Activated T-cell treated with anti-CD3 and anti-CD28 coated beads, Interleukin-2, amount 50 U/mL, for 48 hours (primary cell): ENCODE data around the gene SVIL.
A peak's percentile ranks its signal among the peaks of the same experiment; 100 is the strongest.
"Not testable (repeated sequence)": the region's sequence is repeated elsewhere in the genome, so short reads cannot be mapped to it uniquely, and the experiment has no call there.

Experiments used
- DNase-seq, 2 experiments: peaks; one replicate each; pipeline ENCODE4 v3.0.0-alpha.2; 2020

The SVIL gene

DNA sequence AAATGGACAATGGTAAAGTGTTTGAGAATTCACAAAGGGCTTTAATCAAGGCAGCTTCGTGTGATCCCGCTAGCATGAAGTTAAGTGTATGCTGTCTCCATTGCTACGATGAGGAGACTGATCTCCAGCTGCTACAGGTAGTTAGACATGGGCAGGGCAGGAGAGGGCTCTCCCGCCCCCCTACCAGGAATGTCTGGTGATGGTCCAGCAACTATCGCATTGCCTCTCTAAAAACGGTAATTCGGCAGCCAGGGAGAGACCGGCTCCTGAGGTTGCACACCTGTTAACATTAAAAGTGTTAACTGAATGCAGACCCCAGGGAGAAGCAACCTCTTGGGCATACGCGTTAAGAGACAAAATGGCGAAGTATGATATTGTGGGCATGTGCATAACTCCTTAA is 37.9 kb downstream of the SVIL start:
- DNase-seq: no peak

DNA sequence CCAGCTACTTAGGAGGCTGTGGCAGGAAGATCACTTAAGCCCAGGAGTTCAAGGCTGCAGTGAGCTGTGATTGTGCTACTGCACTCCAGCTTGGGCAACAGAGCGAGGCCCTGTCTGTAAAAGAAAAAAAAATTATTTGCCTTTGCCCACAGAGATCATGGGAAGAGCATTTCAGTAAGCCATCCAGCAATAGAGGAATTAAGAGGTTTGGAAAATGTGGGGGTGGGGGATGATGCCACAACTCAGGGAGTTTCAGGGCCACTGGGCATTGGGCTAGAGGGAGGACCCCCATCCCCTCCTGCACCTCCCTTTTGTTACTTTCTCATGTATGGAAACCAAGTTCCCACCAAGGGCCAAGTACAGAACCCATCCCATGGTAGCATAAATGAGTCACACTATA is 38.4 kb downstream of the SVIL start:
- DNase-seq: no peak

DNA sequence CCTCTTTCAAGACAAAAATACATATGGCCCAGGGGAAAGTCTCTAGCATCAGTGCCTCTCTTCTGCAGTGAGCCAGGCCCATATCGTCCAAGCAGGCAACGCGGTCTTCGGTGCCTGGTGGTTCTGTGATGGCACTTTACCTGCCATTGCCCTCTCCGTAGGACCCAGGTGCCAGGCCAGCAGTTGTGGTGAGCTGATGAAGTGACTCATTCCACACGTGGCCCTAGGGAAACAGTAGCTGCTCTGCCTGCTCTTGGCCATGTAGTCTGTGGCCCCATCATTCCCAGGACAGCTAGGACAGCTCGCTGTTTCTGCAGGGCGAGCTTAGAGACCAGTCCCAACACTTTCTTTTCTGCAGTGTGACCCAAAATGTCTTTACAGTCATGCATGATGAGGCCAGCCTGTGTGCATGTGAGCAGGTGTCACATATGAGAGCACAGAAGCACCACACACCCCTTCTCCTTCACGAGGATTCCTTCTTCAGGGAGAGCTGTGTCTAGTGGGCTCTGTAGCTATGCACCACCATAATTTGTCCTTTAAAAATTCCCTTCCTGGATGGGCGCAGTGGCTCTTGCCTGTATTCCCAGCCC is 39.0 kb downstream of the SVIL start:
- DNase-seq: no peak

DNA sequence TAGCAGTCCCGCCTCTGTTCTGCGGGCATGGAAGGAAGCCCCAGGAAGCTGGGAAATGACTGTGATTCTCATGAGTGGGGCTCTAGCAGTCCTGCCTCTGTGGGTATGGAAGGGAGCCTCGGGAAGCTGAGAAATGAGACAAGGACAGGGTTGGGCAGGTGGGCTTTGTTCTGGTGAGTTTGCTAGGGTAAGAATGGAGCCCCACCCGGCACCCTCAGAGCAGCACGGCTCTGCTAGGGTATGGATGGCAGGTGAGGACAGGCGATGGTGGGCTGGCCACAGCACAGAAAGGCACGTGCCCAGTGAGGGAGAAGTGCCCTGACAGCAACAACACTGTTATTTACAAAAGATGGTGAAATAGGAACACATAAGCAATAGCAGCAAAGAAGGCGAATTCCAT is 39.6 kb downstream of the SVIL start:
- DNase-seq: no peak

DNA sequence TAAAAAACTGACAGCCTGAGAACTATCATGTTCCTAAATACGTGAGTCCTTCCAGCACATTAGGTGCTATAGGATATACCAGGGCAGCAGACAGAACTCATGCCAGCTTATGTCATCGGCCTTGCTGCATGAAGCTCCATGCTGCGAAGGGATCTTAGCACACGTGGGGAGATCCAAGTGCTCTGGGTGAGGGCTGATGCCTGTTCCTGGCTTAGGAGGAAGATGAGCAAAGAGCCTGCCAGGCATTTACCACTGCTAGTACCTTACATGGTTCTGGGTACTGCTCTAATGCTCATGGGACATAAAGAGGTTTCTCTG is 43.2 kb downstream of the SVIL start:
- no peak for DNase-seq

DNA sequence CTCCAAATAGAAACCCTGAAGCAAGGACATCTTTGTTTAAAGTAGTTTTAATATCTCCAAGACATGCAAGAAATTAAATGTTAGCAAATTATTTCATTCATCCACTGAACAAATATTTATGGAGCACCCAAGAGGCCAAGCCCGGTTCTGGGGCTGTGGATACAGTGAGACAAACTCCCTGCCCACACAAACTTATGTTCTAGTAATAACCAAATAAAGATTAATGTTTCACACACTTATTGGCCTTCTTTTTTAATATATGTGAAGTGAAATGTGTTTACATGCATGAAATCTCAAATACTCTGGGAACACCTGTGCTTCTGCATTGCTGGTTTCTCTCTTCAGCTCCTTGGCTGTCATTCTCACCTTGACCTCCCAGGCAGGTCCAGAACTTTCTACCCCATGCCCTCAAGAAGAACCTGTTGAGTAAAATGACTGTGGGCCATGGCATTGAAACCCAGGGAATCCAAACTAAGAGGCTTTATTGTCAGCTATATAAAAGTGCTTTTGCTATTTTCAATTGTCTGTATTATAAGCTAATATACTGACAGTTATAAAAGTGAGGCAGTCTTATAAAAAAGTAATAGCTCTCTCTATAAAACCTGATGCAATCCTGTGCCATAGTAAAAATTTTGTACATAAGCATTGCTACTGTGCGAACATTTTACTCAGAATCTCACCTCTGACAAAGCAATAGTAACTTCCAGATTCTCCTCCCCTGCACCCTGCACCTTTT is 43.7 kb downstream of the SVIL start:
- DNase-seq: no peak

DNA sequence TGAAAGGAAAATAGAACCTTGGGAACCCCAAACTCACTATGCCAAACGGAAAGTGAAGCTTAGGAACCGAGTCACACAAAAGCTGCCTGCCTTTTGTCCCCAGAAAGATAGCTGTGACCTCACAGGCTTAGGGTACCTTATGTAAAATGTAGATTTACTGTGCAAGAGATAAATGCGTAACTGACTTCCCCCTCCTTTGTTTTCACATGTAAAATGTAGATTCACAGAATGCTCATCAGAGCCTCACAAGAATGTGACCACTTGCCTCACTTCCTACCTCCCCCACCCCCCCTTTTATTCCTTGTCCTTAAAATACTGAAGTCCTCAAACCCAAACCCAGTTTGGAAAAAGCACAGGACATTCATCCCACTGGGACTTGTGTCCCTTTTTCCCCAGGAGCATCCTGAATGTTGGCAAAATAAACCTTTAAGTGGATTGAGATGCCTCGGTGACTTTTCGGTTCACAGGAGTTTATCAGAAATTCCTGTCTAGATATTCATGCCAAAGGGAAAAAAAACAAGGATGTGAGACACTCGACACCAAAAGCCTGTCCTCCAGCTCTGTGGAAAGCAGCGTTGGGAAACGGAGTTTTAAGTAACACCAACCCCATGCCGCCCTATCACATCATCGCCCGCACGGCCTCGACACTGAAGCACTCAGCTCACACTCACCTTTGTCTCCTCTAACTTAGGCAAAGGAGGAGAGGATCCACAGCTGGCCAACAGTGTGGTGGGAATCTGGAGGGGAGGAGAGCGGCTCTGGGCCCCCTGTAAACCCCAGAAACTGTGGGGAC is 45.9 kb downstream of the SVIL start:
- no peak for DNase-seq

DNA sequence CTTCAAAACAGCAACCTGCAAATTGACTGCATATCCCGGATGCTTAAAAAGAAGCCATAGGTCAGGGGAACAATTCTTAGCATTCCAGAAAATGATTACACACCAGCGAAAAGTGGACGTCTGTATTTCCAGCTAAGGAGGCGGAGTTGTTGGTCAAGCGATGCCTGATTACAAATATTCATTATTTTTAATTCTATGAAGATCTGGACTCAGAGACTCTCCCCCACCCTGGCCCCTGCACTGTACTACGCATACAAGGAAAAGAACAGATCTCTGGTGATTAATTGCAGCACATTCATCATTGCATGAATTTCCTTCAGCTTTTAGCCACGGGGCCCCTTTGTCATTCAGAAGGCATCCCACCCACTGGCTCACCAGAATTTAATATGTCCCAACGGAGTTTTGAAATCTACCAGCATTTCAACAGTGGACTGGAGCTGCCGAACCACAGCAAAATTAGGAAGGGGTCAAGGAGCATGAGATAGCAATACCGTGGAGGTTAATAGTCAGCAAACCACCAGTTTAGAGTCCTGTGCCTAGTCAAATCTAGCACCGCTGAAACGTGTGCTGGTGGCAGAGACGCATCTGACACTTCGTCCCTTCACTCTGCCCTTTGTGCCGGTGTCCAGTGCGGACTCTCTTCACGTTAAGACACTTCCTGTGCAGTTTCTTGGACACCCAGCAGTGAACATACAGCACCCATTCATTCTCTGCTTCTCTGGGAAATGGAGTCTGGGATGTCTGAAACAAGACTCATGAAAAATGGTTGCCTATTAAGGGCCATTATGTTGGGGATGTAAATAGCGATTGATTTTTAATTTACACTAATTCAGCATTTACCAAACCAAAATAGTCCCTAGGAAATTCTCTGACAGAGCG is 46.8 kb downstream of the SVIL start:
- not testable (repeated sequence) for DNase-seq

DNA sequence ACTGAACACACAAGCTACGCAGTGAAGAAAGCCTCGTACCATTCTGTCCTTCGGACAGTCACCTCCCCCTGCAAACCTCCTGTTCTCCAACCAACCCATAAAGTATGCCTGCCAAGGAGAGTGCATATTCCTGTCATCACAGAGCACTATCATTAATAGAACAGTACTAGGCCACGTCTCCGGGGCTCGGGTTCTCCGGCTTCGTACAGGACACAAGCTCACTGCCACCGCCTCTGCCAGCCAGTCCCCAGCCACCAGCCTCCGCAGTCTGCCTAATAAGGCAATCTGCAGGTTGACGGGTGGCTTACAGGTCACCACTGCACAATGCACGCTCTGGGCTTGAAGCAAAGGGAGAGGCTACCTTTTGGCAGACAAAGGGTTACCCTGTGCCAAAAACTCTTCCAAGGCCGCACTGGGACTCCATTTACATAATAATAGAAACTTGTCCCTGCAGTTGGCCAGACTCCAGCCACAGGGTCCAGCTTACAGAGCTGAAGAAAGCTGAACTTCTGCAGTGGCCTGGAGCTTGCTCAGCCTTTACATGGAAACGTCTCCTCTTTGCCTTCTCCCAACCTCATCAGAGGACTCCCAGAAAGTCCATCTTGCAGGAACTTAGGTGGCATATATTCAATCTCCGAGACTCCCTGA is 47.5 kb downstream of the SVIL start:
- not testable (repeated sequence) for DNase-seq

DNA sequence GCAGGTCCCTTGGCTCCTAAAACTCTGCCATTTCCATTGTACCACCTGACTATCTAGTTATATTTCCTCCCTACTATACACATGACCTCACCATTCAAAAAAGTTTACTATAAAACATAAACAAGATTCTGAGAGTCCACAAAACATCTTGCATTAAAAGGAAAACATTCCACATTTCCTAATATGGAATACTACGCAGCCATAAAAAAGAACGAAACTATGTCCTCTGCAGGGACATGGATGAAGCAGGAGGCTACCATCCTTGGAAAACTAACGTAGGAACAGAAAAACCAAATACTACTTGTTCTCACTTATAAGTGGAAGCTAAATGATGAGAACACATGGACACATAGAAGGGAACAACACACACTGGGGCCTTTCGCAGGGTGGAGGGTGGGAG is 48.3 kb downstream of the SVIL start:
- no peak for DNase-seq

DNA sequence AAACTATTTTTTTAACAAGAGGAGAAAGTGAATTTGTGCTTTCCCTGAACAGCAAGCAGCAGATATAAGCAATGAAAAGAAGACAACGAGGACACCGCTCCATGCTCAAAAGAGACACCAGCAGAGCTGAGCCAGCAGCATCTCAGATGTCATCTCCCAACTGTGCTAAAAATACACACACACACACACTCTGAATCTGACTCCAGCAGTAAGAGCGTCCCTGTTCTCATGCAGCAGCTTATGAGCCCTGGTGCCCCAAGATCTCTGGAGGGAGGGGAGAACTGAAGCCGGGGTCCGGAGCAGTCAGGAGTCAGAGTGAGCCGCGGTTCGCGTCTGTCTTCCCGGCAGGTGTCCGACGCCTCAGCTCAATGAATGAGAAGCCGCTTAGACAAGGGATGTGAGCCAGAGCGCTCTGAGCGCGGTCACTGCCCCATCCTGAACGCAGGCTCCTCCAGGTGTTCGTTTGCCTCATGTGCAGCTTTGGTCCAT is 49.2 kb downstream of the SVIL start:
- DNase-seq: no peak

DNA sequence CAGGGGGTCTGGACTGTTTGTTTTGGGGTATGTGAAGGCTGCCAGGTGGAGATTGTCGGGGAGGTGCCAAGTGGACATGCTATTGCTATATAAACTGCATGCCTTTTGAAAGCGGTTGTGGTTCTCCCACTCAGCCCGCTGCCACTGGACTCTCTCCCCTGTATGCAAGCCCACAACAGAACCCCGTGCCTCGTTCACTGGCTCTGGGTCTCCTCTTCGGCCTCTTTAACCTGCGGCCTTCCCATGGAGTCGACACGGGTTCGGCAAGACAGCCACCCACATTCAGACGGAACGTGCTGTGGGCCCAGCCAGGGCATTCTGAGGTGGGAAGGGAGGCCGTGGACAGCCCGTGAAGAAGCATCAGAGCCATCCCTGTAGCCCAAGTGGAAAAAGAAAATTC is 50.3 kb downstream of the SVIL start:
- DNase-seq: no peak

DNA sequence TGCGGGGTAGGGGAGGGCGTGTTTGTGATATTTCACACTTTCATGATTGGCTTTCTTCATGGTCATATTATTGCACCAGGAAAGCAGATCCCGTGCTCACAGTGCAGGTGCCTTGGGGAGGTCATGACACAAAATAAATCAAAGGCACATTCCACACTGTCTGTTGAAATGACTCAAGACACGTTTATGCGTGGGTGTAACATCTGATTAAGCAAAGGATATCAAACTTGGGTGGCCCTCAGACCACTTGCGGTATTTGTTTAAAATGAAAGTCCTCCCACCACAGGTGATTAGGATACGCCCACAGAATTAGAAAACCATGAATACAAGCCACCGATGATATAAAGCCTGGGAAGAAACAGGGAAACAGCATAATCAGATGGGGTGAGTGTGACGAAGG is 51.1 kb downstream of the SVIL start:
- DNase-seq: peak in 1 of 2 experiments; percentile 30

DNA sequence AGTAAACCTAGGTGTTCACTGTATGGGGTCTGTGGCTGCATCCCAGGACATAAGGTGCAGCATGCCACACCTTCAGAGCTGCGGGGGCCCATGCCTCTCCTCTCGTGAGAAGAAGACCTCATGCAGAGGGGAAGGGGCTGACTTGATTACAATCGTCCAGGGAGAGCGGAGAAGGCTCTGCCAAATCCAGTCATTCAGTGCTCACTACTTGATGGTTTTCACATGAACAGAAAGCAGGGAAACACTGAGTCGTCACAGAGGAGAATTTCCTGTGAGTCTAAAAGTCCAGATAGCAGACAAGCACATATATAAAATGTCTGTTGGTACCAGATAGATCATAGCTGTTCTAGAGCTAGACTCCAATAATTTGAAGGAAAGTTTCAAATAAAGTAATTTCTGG is 52.0 kb downstream of the SVIL start:
- DNase-seq: not testable (repeated sequence)

DNA sequence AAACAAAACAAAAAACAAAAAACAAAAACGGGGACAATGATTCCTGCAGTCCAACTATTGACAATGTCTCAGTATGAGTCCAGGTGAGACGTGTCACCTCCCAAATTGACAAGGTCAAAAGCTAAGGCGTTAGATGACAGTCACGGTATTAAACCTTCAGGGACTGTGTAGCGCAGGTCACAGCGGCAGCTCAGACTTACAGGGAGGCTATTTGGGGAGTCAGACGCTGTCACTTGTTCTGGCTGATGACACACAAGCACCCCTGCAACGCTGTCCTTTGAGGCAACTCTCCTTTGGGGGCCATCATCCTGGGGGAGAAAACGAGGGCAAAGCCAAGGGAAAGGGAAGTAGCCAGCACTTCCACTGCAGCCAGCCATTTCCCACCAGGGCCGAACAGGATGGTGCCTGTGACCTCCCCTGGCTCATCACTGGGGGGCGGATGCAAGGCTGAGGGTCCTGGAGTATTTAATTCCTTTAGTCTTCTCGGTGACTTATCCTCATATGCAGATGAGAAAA is 55.3 kb downstream of the SVIL start:
- DNase-seq: no peak

DNA sequence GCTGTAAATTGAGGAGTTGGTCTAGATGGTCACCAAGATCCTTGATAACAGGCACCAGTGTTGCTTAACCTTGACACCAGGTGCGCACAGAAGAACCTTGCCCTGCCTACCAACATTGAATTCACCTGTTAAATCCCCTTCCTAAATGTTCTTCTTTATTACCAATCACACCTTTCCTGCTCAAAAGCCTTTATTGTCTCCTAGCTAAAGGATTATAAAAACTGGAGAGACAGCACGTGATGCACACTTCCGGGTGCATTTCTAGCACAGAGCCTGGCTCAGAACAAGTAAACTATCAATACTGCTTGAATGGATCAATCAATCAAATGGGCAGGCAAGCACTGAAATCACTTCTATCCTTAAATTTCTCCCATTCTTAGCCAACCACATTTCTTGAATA is 56.3 kb downstream of the SVIL start:
- DNase-seq: no peak

DNA sequence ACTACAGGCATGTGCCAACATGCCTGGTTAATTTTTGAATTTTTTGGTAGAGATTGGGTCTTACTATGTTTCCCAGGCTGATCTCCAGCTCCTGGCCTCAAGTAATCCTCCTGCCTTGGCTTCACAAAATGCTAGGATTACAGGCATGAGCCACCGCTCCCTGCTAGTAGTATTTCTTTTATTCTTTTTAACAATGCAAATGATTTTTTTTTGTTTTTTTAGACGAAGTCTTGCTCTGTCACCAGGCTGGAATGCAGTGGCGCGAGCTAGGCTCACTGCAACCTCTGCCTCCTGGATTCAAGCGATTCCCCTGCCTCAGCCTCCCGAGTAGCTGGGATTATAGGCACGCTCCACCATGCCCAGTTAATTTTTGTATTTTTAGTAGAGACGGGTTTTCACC is 58.1 kb downstream of the SVIL start:
- DNase-seq: no peak

DNA sequence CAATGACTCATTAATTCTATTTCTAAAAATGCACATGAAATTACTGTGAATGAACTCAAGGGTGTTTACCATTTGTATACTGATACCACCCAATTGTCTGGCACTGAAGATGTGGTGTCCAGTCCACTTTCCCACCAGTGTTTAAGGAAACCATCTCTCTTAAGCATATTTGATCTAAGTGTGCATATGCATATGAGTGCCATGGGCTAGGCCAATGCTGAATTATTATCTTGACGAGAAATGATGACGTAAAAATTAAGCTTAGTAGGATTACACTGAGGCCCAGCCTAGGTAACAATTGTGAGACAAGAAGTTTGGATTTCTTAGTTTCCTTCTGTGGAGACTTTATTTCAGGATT is 59.7 kb downstream of the SVIL start:
- no peak for DNase-seq

DNA sequence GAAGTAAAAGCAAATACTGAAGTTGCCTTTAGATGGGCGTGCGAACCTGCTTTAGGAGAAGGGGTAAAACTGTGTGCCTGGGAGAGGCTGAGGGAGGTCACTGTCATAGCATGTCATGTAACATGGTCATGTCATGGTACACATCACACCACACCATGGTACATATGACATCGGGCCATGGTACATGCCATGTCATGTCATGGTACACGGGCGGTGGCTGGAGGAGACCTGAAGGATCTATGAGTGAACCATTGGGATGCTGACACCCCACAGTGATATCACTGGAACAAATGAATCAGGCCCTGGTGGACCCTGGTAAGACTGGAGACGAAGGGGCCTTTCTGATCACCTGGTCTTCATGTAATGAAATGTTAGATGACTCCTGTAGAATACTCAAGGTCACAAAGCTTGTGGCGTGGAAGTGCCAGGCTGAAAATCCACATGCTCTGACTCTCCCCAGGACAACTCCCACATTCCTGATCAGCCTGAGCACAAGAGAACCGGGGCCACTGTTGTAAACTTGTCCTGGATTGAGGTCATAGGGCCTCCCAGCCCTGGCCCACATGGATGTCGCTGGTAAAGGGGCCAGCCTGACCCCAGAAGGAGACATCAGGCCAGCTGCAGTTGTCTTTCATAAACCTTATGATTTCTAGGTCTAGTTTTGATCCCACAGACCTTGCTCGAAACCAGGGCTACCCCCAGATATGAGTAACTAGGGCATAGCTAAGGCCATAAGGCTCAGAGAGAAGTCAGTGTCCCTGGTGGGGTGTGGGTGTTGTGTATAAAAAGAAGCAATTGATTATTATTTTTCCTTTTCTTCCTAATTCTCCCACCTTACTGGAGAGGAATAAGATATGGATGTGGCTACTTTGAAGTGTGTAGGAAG is 60.3 kb downstream of the SVIL start:
- not testable (repeated sequence) for DNase-seq

DNA sequence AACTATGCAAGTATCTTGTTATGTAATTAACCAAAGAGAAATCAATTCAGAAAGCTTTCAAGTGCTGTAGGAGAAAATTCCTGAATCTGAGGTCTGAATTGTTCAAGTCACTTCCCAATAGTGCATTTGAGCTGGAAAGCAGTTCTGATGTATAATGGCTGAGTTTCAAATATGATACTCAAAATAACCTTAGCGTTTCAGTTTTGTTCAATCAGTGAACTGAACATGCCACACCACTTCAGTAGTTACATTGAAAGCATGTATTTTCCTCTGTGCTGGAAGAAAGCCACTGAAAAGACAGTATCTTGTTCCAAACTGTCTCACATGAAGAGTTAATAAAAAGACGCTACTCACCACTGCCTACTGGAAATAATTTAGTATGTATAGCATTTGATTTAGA is 64.5 kb downstream of the SVIL start:
- DNase-seq: not testable (repeated sequence)

DNA sequence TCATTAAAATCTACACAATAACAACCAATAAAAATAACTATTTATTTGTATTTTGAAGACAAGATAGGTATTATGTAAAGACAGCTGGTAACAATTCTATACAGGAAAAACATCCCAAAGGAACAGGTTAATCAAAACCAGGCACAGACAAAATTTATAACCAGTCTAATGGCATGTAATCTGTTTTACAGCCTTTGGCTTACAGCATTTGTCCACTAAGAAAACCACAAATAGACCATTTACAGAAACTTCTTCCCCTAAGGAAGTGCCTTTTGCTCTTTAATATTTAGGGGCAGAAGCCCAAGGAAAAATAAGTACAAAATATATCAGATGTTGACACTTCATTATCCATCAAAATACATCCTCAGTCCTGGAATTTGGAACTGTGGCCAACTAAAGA is 65.0 kb downstream of the SVIL start:
- no peak for DNase-seq
